ENCODE measurements around the gene FRMPD1. TPM values are rescaled to one million over a fixed set of nuclear protein-coding genes. Genes with fewer than 3 reads are reported as not detected.

The FRMPD1 gene
- total RNA-seq, 2 donors from 2014 or later, result 0.33 to 0.55 TPM

DNA sequence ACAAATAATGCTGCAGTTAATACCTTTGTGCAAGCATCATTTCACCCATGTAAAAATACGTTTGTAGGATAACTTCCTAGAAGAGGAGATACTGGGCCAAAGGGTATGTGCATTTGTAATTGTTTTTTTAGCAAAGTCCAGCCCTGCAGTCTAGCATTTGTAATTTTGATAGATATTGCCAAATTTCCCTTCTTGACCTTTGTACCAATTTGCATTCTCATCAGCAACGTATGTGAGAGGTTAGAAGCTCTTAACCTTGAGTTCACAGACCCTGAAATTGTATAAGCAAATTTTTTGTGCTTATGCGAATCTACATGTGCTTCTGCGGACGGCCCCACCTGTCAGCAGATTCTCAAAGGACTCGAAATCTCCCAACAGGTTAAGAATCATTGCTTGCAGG is 39.7 kb upstream of the FRMPD1 start:
- Histone ChIP-seq H3K4me3 (ENCODE audit: low read length) (no peak overlapping the region), H3K4me1 (ENCODE audit: control insufficient read depth, insufficient read depth, low read length) (no peaks in the 10 kb centered on the region), H3K9me3 (ENCODE audit: control insufficient read depth, low read length) (no peaks in the 10 kb centered on the region), H3K36me3 (ENCODE audit: control insufficient read depth, insufficient read depth, low read length) (no peaks in the 10 kb centered on the region), H3K27ac (ENCODE audit: low read depth, low read length) (no peak overlapping the region), H3K27me3 (ENCODE audit: control insufficient read depth, insufficient read depth, low read length, poor library complexity, severe bottlenecking) (peaks cover 3% of the 10 kb centered on the region), H3K9ac (ENCODE audit: extremely low read depth, low read length, poor library complexity, severe bottlenecking) (no peak overlapping the region)
- no peak overlapping the region for H3K4me3 Mint-ChIP-seq
- peaks cover 10% of the 10 kb centered on the region for H3K27me3 Mint-ChIP-seq (ENCODE audit: insufficient read depth)
- no peak for TF ChIP-seq CTCF (conservative IDR thresholded peaks at IDR 0.05)
- DNase-seq, result no peak
- no peaks in the 10 kb centered on the region for H3K4me1 Mint-ChIP-seq
- 77 to 87% methylated on average over 4 to 6 of the region's 6 CpGs for WGBS, 2 experiments (ENCODE audit: insufficient coverage in 1 of 2, insufficient read length in 1 of 2)
- H3K36me3 Mint-ChIP-seq (ENCODE audit: low read depth), result no peaks in the 10 kb centered on the region
- H3K9me3 Mint-ChIP-seq, result no peaks in the 10 kb centered on the region
- no peak overlapping the region for H3K27ac Mint-ChIP-seq

DNA sequence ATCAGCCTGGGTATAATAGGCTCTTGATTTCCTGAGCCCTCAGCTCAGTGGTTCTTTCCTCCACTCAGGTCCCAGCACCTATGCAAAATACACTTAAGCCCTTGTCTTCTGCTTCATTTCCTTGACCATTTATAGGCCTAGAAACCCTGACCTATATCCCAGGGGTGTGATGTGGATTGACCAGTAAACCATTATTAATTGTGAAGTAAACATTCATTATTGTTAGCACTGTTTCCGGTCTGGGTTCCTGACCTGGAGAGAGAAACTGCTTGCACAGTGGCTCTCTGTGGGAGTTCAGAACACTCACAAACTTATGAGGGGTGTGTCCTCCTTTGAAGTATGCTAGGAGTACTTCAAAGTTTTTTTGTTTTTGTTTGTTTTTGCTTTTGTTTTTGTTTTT is 38.8 kb upstream of the FRMPD1 start:
- Histone ChIP-seq H3K27me3 (ENCODE audit: control insufficient read depth, insufficient read depth, low read length, poor library complexity, severe bottlenecking) (no peaks in the 10 kb centered on the region), H3K9ac (ENCODE audit: extremely low read depth, low read length, poor library complexity, severe bottlenecking) (no peak overlapping the region), H3K4me1 (ENCODE audit: control insufficient read depth, insufficient read depth, low read length) (no peaks in the 10 kb centered on the region), H3K36me3 (ENCODE audit: control insufficient read depth, insufficient read depth, low read length) (no peaks in the 10 kb centered on the region), H3K4me3 (ENCODE audit: low read length) (no peak overlapping the region), H3K9me3 (ENCODE audit: control insufficient read depth, low read length) (no peaks in the 10 kb centered on the region), H3K27ac (ENCODE audit: low read depth, low read length) (no peak overlapping the region)
- no peak for TF ChIP-seq CTCF (conservative IDR thresholded peaks at IDR 0.05)
- no peaks in the 10 kb centered on the region for H3K9me3 Mint-ChIP-seq
- H3K4me1 Mint-ChIP-seq, result no peaks in the 10 kb centered on the region
- H3K27ac Mint-ChIP-seq, result no peak overlapping the region
- WGBS, 2 experiments (ENCODE audit: insufficient coverage in 1 of 2, insufficient read length in 1 of 2), result 93 to 100% methylated on average over 1 of the region's 1 CpG
- peaks cover 7% of the 10 kb centered on the region for H3K27me3 Mint-ChIP-seq (ENCODE audit: insufficient read depth)
- no peak for DNase-seq
- H3K36me3 Mint-ChIP-seq (ENCODE audit: low read depth), result no peaks in the 10 kb centered on the region
- H3K4me3 Mint-ChIP-seq, result no peak overlapping the region

DNA sequence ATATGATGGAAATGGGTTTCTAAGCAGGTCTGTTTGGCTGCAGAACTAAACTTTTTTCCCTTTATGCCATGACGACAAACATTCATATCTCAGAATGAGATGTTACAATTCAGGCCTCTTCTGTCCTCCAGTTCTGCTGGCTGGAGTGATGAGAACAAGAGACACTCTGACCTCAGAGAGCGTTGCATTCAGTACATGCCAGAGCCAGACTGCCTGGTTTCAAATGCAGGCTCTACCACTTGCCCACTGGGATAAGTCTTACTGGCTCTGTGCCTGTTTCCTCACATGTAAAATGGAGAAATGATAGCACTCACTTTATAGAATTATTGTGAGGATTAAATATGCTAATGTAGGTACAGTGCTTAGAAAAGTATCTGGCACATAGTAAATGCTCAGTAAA is 33.6 kb upstream of the FRMPD1 start:
- Histone ChIP-seq H3K36me3 (ENCODE audit: control insufficient read depth, insufficient read depth, low read length) (no peaks in the 10 kb centered on the region), H3K27ac (ENCODE audit: low read depth, low read length) (no peak overlapping the region), H3K9me3 (ENCODE audit: control insufficient read depth, low read length) (no peaks in the 10 kb centered on the region), H3K4me3 (ENCODE audit: low read length) (no peak overlapping the region), H3K9ac (ENCODE audit: extremely low read depth, low read length, poor library complexity, severe bottlenecking) (no peak overlapping the region), H3K4me1 (ENCODE audit: control insufficient read depth, insufficient read depth, low read length) (no peaks in the 10 kb centered on the region), H3K27me3 (ENCODE audit: control insufficient read depth, insufficient read depth, low read length, poor library complexity, severe bottlenecking) (no peaks in the 10 kb centered on the region)
- H3K4me1 Mint-ChIP-seq, result peaks cover 4% of the 10 kb centered on the region
- no peak overlapping the region for H3K27ac Mint-ChIP-seq
- TF ChIP-seq CTCF (conservative IDR thresholded peaks at IDR 0.05), result no peak
- DNase-seq, result no peak
- H3K9me3 Mint-ChIP-seq, result no peaks in the 10 kb centered on the region
- no peak overlapping the region for H3K4me3 Mint-ChIP-seq
- 79 to 99% methylated on average over 2 of the region's 2 CpGs for WGBS, 2 experiments (ENCODE audit: insufficient coverage in 1 of 2, insufficient read length in 1 of 2)
- peaks cover 5% of the 10 kb centered on the region for H3K27me3 Mint-ChIP-seq (ENCODE audit: insufficient read depth)
- H3K36me3 Mint-ChIP-seq (ENCODE audit: low read depth), result no peaks in the 10 kb centered on the region

Data from endodermal cell (in vitro differentiated cells).